ENCODE measurements around the gene RELN.

RELN gene

DNA sequence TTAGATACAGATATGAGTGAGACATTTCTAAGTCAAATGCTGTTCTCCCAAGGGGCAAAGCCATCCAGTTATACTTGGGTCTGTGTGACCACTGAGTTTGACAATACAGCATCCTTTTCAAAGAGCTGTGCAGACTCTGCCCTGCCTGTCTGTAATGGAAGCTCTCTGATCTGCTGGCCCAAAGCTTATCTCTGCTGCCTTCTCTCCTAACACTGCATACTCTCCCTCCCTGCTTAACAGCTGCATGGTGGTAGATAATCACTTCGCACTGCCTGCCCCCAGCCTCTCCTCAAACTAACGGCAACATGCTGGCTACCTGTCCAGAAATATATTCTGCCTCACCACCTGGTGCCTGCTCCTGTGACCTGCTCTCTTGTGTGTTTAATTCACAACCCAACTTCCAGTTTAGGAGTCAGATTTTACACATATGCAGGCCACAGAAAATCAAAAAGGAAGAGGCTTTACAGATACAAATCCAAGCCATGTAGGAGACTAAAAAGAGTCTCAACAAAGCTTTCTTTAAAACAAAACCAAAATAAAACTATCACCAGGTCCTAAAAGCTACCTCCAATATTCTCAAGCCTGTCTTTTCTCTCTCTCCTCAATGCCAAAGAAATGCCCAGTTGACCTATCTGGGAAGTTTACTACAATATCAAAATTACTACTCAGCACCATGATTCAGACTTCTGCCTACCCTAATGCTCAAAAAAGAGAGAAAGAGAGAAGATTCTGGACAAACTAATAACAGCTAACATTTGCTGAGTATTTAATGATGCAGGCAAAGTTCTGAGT lies 145.6 kb downstream of the RELN start:
- TF ChIP-seq, protein P1, sequence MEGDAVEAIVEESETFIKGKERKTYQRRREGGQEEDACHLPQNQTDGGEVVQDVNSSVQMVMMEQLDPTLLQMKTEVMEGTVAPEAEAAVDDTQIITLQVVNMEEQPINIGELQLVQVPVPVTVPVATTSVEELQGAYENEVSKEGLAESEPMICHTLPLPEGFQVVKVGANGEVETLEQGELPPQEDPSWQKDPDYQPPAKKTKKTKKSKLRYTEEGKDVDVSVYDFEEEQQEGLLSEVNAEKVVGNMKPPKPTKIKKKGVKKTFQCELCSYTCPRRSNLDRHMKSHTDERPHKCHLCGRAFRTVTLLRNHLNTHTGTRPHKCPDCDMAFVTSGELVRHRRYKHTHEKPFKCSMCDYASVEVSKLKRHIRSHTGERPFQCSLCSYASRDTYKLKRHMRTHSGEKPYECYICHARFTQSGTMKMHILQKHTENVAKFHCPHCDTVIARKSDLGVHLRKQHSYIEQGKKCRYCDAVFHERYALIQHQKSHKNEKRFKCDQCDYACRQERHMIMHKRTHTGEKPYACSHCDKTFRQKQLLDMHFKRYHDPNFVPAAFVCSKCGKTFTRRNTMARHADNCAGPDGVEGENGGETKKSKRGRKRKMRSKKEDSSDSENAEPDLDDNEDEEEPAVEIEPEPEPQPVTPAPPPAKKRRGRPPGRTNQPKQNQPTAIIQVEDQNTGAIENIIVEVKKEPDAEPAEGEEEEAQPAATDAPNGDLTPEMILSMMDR (IDR thresholded peaks at IDR 0.05): no peak

DNA sequence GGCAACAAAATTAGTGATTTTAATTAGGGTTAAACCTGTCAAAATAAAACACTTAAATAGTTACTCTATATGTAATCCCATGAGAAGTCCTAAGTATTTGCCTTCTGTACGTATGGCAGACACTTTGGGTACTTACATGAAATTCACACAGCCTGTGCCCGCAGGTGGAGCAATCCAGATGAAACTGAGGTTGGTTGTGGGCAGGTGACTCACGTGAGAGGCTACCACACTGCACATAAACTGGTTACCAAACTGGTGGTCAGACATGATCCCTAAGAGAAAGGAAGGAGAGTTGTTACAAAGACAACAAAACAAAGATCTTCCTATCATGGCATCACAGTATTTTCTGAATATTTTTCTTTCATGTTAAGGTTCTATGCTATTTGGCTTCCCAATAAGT lies 156.1 kb downstream of the RELN start:
- TF ChIP-seq, protein P1 (IDR thresholded peaks at IDR 0.05): no peak

DNA sequence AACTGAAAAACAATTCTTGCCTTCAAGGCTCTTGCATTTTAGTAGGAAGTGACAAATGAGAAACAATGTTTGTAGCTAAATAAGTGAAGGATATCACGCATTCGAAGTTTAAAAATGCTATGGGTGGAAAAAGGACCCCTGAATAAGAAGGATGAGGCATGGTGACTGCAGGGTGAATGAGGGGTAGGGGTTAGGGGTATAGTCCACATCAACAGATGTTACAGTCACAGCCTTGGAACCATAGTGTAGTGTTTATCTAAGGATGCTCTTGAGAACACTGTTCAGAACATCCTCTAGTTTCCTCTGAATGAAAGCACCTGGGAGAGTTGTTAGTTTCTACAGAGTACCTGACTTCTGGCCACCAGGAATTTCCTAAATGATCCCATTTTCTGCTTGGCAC lies 157.0 kb downstream of the RELN start:
- TF ChIP-seq, protein P1 (IDR thresholded peaks at IDR 0.05): no peak

DNA sequence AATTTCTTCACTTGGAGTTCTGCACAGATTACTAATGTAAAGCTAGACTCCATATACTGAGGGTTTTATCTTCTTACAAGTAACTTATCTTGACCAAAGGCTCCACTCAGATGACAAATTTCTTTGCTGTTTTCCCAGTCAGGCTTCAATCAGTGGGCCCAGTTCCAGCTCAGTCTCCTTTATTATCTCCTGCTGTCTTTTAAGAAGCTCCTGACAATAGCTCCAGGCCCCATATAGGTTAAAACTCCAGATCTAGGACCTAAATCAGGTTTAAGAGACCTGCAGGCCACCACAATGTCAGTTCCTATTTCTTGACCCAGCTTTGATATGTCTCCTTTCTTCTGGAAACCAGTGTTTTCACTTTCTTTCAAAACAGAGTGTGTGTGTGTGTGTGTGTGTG lies 165.2 kb downstream of the RELN start:
- TF ChIP-seq, protein P1 (IDR thresholded peaks at IDR 0.05): no peak

DNA sequence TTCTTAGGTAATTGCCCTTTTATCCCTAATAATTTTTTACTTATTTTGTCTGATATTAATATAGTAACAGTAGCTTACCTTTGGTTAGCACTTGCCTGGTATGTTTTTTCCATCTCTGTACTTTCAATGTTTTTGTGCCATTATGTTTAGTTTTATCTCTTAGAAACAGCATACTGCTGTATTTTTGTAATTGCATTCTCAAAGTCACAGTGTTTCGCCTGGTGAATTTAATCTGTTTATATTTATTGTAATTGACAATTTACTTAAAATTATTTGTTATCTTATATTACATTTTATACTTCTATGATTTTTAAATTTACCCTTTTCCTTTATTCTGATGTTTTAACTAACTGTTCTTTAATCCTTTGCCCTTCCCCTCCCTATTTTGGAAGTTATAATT lies 166.4 kb downstream of the RELN start:
- TF ChIP-seq, protein P1 (IDR thresholded peaks at IDR 0.05): no peak

DNA sequence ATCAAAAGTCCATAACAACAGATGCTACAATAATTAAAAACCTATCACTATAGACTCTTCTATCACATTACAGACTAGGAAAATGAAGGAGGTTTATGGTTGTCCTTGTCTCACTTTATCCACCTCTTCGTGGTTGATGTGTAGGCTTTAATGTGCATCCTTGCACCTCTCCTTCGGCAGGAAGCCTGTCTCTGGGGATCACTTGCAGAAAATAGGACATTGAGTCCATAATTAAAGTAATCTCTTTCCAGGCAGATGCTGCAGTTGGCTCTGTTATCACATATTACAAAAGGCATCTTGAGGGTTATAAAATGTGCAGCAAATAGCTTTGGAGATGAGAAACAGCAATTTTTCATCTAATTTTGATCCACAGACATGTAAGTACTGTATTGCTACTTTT lies 168.4 kb downstream of the RELN start:
- TF ChIP-seq, protein P1 (IDR thresholded peaks at IDR 0.05): no peak

DNA sequence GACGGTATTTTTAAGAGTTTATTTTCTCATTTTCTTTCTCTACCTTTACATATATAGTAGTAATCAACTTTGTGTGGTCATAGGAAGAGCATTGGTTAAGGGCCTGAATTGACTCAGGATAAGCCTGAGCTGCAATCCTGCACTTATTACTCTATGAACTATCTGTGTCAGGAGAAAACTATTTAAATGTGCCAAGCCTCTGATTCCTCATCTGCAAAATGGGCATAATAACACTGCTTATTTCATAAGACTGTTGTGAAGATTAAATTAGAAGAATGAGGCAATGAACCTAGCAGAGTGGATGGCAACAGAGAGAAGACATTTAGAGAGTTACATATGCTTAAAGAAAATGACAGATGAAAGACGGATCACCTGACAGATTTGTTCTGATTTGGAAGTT lies 175.5 kb downstream of the RELN start:
- TF ChIP-seq, protein P1 (IDR thresholded peaks at IDR 0.05): no peak

DNA sequence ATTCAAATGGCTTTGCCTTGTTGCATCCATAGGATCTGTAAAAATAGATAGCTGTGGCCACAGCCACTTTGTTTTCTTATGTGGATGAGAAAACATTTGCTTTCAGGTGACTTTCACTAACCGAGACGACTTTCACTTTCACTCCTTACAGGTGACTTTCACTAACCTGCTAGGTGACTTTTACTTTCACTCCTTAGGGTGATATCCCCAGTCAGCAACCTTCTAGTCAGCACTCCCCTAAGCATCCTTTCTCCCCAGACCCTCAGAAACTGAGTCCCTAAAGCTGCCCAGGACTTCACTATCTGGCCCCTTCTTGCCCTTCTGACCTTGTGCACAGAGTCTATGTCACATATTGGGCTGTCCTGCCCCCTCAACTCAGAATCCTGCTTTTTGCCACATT lies 177.5 kb downstream of the RELN start:
- TF ChIP-seq, protein P1 (IDR thresholded peaks at IDR 0.05): no peak
